Lower leg skin (tissue), 3 donors: ENCODE data around the gene GSTT4.

ENCODE experiments used
- CTCF ChIP-seq, 3 donors: fragments of 450-650 bp; IDR thresholded peaks; one replicate each; pipeline ENCODE4 v1.5.1; 2016; ENCODE audit warnings: antibody characterized with exemption in 3 of 3, mild to moderate bottlenecking in 3 of 3, moderate library complexity in 2 of 3
- POLR2A ChIP-seq, 2 donors: fragments of 450-650 bp; IDR thresholded peaks; one replicate each; pipeline ENCODE4 v1.6.1; 2016 to 2017; ENCODE audit warnings: antibody characterized with exemption in 2 of 2, mild to moderate bottlenecking in 1 of 2, moderate library complexity in 1 of 2

- TF ChIP-seq CTCF (IDR thresholded peaks at IDR 0.05) (no peak), POLR2A (IDR thresholded peaks at IDR 0.05) (no peak)
Measured at GRCh38 chr22:24046024-24046423, 40.8 kb upstream of the GSTT4 start.
